Measurements from ENCODE around the gene FAIM2.

The FAIM2 gene

GRCh38 chr12:49939307-49939706, 35.6 kb upstream of the FAIM2 start:
- no peak for DNase-seq

GRCh38 chr12:49937639-49938300, 34.1 kb upstream of the FAIM2 start:
- DNase-seq: no peak

- DNase-seq: no peak
Observed at GRCh38 chr12:49936925-49937324, 33.2 kb upstream of the FAIM2 start.

- DNase-seq: no peak
Observed at GRCh38 chr12:49934505-49934904, 30.8 kb upstream of the FAIM2 start.

GRCh38 chr12:49933796-49934195, 30.1 kb upstream of the FAIM2 start:
- DNase-seq: no peak

- DNase-seq: no peak
Observed at GRCh38 chr12:49932533-49933130, 28.9 kb upstream of the FAIM2 start.

GRCh38 chr12:49932023-49932422, 28.3 kb upstream of the FAIM2 start:
- no peak for DNase-seq

GRCh38 chr12:49930515-49931288, 27.0 kb upstream of the FAIM2 start:
- no peak for DNase-seq

GRCh38 chr12:49929581-49929980, 25.9 kb upstream of the FAIM2 start:
- no peak for DNase-seq

GRCh38 chr12:49928471-49928870, 24.8 kb upstream of the FAIM2 start:
- DNase-seq: no peak

- DNase-seq: no peak
Observed at GRCh38 chr12:49925433-49926204, 21.9 kb upstream of the FAIM2 start.

GRCh38 chr12:49924628-49925246, 21.0 kb upstream of the FAIM2 start:
- no peak for DNase-seq

- no peak for DNase-seq
Observed at GRCh38 chr12:49923880-49924556, 20.3 kb upstream of the FAIM2 start.

GRCh38 chr12:49923035-49923644, 19.4 kb upstream of the FAIM2 start:
- no peak for DNase-seq

- DNase-seq: no peak
Observed at GRCh38 chr12:49922349-49923034, 18.8 kb upstream of the FAIM2 start.

GRCh38 chr12:49921936-49922335, 18.2 kb upstream of the FAIM2 start:
- no peak for DNase-seq

GRCh38 chr12:49921299-49921698, 17.6 kb upstream of the FAIM2 start:
- DNase-seq: no peak

GRCh38 chr12:49920915-49921286, 17.2 kb upstream of the FAIM2 start:
- no peak for DNase-seq

- DNase-seq: no peak
Observed at GRCh38 chr12:49920241-49920914, 16.7 kb upstream of the FAIM2 start.

- DNase-seq: no peak
Observed at GRCh38 chr12:49917788-49918173, 14.1 kb upstream of the FAIM2 start.

Measured in NCI-H524 treated with DMSO at 0.1 percent for 48 hours (cell line).